ENCODE measurements around the gene VIPAS39.

VIPAS39 gene

GRCh38 chr14:77482422-77482821 lies 25.0 kb upstream of the VIPAS39 start:
- H3K36me3 Mint-ChIP-seq (ENCODE audit: low read depth): no peaks in the 10 kb centered on the region
- no peaks in the 10 kb centered on the region for H3K9me3 Mint-ChIP-seq
- H3K27ac Mint-ChIP-seq: no peak overlapping the region
- no peaks in the 10 kb centered on the region for H3K27me3 Mint-ChIP-seq
- DNase-seq: no peak
- H3K4me3 Mint-ChIP-seq: no peak overlapping the region
- H3K4me1 Mint-ChIP-seq (ENCODE audit: low read depth): no peaks in the 10 kb centered on the region

DNA sequence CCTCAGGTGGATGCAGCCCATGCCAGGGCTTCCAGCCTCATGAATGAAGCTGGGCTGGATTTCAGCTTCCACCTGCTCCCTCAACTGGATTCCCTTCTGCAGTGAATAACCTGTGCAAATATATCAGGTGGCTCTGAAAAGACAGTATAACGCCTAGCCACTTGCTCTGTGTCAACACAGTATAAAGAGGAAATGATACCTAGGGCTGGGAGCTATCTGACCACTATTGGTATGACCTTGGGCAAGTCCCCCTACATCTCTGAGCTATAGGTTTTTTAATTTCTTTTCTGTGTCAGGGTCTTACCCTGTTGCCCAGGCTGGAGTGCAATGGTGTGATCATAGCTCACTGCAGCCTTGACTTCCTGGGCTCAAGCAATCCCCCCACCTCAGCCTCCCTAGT lies 21.4 kb upstream of the VIPAS39 start:
- H3K27ac Mint-ChIP-seq: no peak overlapping the region

DNA sequence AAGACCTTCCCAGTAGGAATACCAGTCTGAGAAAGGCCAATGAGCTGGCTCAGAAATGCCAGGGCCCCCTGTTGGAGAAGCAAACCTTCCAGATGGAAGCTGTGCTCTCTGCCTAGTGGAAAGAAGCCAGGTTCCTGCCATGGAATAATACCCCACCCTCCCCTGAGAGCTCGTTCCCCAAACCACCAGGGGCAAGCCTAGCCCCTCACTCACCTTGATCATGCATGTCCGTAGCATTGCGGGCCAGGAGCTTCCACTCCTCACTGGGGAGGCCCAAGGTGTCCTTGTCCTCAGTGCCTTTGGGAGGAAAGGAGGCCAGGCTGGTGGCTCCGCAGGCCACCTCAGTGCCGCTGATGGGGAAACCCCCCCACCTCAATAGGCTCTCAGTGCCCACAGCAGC lies 20.6 kb upstream of the VIPAS39 start:
- Mint-ChIP-seq H3K27me3 (no peaks in the 10 kb centered on the region), H3K9me3 (no peaks in the 10 kb centered on the region), H3K36me3 (ENCODE audit: low read depth) (no peaks in the 10 kb centered on the region), H3K4me3 (no peak overlapping the region), H3K27ac (no peak overlapping the region), H3K4me1 (ENCODE audit: low read depth) (no peaks in the 10 kb centered on the region)
- DNase-seq: no peak

More for the DNA sequence above, 21.4 kb upstream of the VIPAS39 start:
- H3K9me3 Mint-ChIP-seq: no peaks in the 10 kb centered on the region
- no peak overlapping the region for H3K4me3 Mint-ChIP-seq
- no peak for DNase-seq
- no peaks in the 10 kb centered on the region for H3K27me3 Mint-ChIP-seq
- no peaks in the 10 kb centered on the region for H3K36me3 Mint-ChIP-seq (ENCODE audit: low read depth)
- H3K4me1 Mint-ChIP-seq (ENCODE audit: low read depth): no peaks in the 10 kb centered on the region

- Mint-ChIP-seq H3K27me3 (no peaks in the 10 kb centered on the region), H3K27ac (no peak overlapping the region), H3K9me3 (no peaks in the 10 kb centered on the region), H3K4me3 (no peak overlapping the region), H3K36me3 (ENCODE audit: low read depth) (no peaks in the 10 kb centered on the region), H3K4me1 (ENCODE audit: low read depth) (no peaks in the 10 kb centered on the region)
- no peak for DNase-seq
These were observed 18.2 kb upstream of the VIPAS39 start for GRCh38 chr14:77475432-77476115.

- no peaks in the 10 kb centered on the region for H3K9me3 Mint-ChIP-seq
- no peaks in the 10 kb centered on the region for H3K27me3 Mint-ChIP-seq
- no peaks in the 10 kb centered on the region for H3K4me1 Mint-ChIP-seq (ENCODE audit: low read depth)
- peaks cover 2% of the 10 kb centered on the region for H3K36me3 Mint-ChIP-seq (ENCODE audit: low read depth)
- no peak overlapping the region for H3K4me3 Mint-ChIP-seq
- no peak overlapping the region for H3K27ac Mint-ChIP-seq
- DNase-seq: no peak
These were observed 17.2 kb upstream of the VIPAS39 start for GRCh38 chr14:77474479-77475177.

DNA sequence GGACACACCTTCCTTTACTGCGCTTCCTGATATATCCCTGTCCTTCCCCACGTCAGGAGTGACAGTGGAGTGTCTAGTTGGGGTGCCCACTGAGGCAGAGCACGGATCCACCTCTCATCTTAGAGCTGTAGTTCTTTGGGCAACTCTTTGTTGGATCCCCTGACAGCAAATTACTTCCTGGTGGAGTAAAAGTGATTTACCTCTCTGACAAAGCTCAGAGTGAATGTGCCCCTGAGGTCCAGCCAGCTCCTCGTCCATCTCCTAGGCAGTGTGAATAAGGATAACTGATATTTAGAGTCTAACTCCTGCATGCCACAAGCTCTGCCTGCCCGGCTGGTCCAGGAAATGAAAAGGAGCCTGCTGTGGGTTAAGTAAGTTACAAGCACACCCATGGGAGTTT lies 16.5 kb upstream of the VIPAS39 start:
- H3K4me1 Mint-ChIP-seq (ENCODE audit: low read depth): no peaks in the 10 kb centered on the region
- H3K36me3 Mint-ChIP-seq (ENCODE audit: low read depth): peaks cover 9% of the 10 kb centered on the region

DNA sequence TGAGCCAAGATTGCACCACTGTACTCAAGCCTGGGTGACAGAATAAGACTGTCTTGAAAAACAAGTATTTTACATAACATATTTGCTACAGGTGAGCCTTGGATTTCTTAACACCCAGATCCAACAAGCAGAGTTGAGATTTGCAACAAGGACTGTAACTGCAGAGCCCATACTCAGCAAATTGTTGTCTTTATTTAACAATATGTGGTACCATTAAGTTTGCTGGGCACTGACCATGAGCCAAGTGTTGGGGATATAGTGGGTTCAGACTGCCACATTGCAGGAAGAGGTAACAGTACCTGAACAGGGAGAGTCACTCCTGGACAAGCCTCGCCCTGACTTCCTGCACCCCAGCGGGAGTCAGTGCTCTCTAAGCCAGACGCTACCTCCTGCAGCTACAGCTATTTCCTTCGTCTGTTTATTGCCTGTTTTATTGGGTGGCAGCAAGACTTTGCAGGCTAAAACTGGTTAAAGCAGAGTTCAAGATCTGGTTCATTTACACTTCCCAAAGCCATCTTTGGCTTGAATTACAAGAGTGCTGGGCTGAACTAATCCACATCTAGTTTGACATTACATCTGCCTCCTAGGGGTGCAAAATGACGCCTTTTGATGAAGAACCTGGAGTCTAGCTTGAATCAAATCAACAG lies 12.9 kb upstream of the VIPAS39 start:
- Mint-ChIP-seq H3K27me3 (no peaks in the 10 kb centered on the region), H3K4me1 (ENCODE audit: low read depth) (no peaks in the 10 kb centered on the region), H3K36me3 (ENCODE audit: low read depth) (peaks cover 42% of the 10 kb centered on the region), H3K27ac (no peak overlapping the region), H3K4me3 (no peak overlapping the region), H3K9me3 (no peaks in the 10 kb centered on the region)
- DNase-seq: no peak

More for the DNA sequence above, 16.5 kb upstream of the VIPAS39 start:
- no peak for DNase-seq
- H3K27ac Mint-ChIP-seq: no peak overlapping the region
- H3K9me3 Mint-ChIP-seq: no peaks in the 10 kb centered on the region
- H3K27me3 Mint-ChIP-seq: no peaks in the 10 kb centered on the region
- no peak overlapping the region for H3K4me3 Mint-ChIP-seq

GRCh38 chr14:77469539-77469938 lies 12.1 kb upstream of the VIPAS39 start:
- H3K27me3 Mint-ChIP-seq: no peaks in the 10 kb centered on the region
- peaks cover 50% of the 10 kb centered on the region for H3K36me3 Mint-ChIP-seq (ENCODE audit: low read depth)
- no peak for DNase-seq
- H3K4me1 Mint-ChIP-seq (ENCODE audit: low read depth): no peaks in the 10 kb centered on the region
- H3K9me3 Mint-ChIP-seq: no peaks in the 10 kb centered on the region
- no peak overlapping the region for H3K4me3 Mint-ChIP-seq
- H3K27ac Mint-ChIP-seq: peak overlapping the region; percentile 18

GRCh38 chr14:77469067-77469505 lies 11.7 kb upstream of the VIPAS39 start:
- Mint-ChIP-seq H3K4me1 (ENCODE audit: low read depth) (no peaks in the 10 kb centered on the region), H3K27me3 (no peaks in the 10 kb centered on the region), H3K4me3 (no peak overlapping the region), H3K27ac (no peak overlapping the region), H3K9me3 (no peaks in the 10 kb centered on the region), H3K36me3 (ENCODE audit: low read depth) (peaks cover 55% of the 10 kb centered on the region)
- no peak for DNase-seq

GRCh38 chr14:77467801-77468200 lies 10.4 kb upstream of the VIPAS39 start:
- H3K27ac Mint-ChIP-seq: no peak overlapping the region
- H3K4me3 Mint-ChIP-seq: no peak overlapping the region
- peaks cover 65% of the 10 kb centered on the region for H3K36me3 Mint-ChIP-seq (ENCODE audit: low read depth)
- H3K27me3 Mint-ChIP-seq: no peaks in the 10 kb centered on the region
- no peak for DNase-seq
- no peaks in the 10 kb centered on the region for H3K9me3 Mint-ChIP-seq
- peaks cover under 1% of the 10 kb centered on the region for H3K4me1 Mint-ChIP-seq (ENCODE audit: low read depth)

DNA sequence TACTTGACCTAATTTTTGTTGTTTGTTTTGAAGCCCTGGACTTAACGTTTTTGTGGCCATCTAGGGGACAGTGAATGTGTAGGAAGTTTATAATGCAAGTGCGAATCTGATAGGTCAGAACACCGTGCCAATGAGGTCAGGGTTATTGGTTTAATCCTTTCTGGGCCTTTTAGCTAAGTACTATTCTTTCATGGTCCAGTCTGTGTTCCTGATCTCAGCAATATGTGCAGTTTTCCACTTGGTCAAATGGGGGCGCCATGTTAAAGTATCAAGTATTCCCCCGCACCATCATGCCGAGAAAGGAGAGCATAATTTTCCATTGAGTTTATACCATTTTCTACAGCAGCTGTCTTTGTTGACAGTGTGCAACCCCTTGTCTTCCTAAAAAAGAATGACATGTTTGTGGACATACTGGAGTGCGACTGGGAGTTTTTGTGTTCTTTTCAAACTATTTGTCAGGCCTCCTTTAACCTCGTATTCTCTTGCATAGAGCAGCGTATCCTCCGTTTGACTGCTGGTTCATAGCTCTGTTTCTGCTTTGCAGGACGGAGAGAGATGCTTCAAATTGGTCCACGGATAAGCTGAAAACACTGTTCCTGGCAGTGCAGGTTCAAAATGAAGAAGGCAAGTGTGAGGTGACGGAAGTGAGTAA lies 1.8 kb upstream of the VIPAS39 start:
- Mint-ChIP-seq H3K36me3 (ENCODE audit: low read depth) (peaks cover 71% of the 10 kb centered on the region), H3K4me3 (peak overlapping the region; percentile 100), H3K4me1 (ENCODE audit: low read depth) (peaks cover 40% of the 10 kb centered on the region), H3K27me3 (no peaks in the 10 kb centered on the region), H3K9me3 (no peaks in the 10 kb centered on the region), H3K27ac (peak overlapping the region; percentile 100)
- peak; percentile 50 for DNase-seq

- Mint-ChIP-seq H3K27ac (peak overlapping the region; percentile 100), H3K4me3 (peak overlapping the region; percentile 100), H3K27me3 (no peaks in the 10 kb centered on the region), H3K9me3 (no peaks in the 10 kb centered on the region), H3K4me1 (ENCODE audit: low read depth) (peaks cover 40% of the 10 kb centered on the region), H3K36me3 (ENCODE audit: low read depth) (peaks cover 64% of the 10 kb centered on the region)
- DNase-seq: peak; percentile 61
These were observed 999 bp upstream of the VIPAS39 start for GRCh38 chr14:77458249-77458950.

GRCh38 chr14:77457115-77457521 lies 283 bp downstream of the VIPAS39 start:
- Mint-ChIP-seq H3K36me3 (ENCODE audit: low read depth) (peaks cover 64% of the 10 kb centered on the region), H3K4me1 (ENCODE audit: low read depth) (peaks cover 37% of the 10 kb centered on the region), H3K27me3 (no peaks in the 10 kb centered on the region), H3K9me3 (no peaks in the 10 kb centered on the region), H3K4me3 (peak overlapping the region; percentile 100), H3K27ac (peak overlapping the region; percentile 100)
- no peak for DNase-seq

DNA sequence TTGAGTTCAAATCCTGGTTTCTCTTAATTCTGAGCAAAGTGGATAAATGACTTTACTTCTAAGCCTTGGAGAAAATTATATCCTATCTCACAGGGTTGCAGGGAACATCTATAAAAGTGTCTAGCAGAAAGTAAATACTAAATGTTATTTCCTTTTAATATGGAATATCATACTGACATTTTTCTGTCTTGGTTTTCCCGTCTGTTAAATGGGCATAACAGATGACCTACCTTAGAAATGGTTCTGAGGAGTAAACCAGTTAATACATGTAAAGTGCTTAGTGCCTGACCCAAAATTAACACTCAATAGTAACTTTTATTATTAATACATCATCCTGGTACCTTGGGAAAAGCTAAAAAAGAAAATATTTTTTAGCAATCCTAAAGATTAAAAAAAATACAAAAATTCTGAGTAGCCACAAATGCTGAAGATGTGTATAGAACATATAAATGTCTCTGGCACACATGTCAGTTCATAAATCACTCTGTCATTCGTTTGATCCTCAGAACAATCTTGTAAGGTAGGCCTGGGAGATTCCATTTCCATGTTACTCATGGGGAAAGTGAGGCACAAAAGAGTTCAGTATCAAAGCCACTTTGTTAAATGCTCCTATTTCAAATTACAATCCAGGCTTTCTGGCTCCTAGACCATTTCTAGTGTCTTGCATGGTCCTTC lies 1.3 kb downstream of the VIPAS39 start:
- no peaks in the 10 kb centered on the region for H3K9me3 Mint-ChIP-seq
- H3K27ac Mint-ChIP-seq: peak overlapping the region; percentile 100
- H3K4me3 Mint-ChIP-seq: peak overlapping the region; percentile 100
- peaks cover 64% of the 10 kb centered on the region for H3K36me3 Mint-ChIP-seq (ENCODE audit: low read depth)
- H3K27me3 Mint-ChIP-seq: no peaks in the 10 kb centered on the region
- no peak for DNase-seq
- H3K4me1 Mint-ChIP-seq (ENCODE audit: low read depth): peaks cover 29% of the 10 kb centered on the region

Data from activated T-cell treated with anti-CD3 and anti-CD28 coated beads, Interleukin-2, amount 50 U/mL, for 24 hours (primary cell).